NCI-H187 treated with DMSO at 0.1 percent for 48 hours (cell line): ENCODE measurements around the gene PWWP2B.

Source experiments
- DNase-seq: peaks from one replicate; lab custom pipeline; 2025; lab: John Stamatoyannopoulos, UW

Gene PWWP2B

DNA sequence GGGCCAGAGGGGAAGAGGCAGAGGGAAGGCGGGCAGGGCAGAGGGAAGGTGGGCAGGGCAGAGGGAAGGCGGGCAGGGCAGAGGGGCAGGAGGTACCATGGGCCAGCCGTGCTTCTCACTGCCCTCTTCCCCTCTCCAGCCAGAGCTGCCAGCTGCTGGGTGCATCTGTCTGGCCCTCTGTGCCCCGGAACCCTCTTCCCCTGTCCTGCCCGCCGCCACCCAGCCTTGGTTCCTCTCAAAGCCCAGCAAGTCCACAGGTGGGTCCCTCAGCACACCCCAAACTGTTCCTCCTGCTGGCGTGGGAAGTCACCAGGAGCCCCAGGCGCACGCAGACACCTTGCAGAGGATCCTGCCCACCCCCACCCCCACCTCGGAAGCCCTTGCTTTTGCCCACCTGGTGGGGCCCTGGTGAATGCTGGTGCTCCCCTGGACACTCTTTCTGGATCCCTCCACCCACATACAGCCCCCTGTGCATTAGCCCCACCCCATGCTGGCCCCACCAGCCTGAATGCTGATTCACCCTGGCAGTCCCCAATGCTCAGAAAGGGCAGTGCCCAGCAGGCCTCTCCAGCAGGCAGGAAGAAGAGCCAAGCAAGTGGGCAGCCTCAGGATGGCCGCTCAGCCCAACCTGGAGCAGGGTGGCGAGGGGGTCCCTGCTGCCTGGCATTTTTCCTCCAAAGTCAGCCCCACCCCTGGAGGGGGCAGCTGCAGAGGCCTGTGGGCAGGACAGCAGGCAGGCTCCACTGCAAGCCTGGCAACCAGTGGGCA lies 1.9 kb upstream of the PWWP2B start:
- DNase-seq: no peak

DNA sequence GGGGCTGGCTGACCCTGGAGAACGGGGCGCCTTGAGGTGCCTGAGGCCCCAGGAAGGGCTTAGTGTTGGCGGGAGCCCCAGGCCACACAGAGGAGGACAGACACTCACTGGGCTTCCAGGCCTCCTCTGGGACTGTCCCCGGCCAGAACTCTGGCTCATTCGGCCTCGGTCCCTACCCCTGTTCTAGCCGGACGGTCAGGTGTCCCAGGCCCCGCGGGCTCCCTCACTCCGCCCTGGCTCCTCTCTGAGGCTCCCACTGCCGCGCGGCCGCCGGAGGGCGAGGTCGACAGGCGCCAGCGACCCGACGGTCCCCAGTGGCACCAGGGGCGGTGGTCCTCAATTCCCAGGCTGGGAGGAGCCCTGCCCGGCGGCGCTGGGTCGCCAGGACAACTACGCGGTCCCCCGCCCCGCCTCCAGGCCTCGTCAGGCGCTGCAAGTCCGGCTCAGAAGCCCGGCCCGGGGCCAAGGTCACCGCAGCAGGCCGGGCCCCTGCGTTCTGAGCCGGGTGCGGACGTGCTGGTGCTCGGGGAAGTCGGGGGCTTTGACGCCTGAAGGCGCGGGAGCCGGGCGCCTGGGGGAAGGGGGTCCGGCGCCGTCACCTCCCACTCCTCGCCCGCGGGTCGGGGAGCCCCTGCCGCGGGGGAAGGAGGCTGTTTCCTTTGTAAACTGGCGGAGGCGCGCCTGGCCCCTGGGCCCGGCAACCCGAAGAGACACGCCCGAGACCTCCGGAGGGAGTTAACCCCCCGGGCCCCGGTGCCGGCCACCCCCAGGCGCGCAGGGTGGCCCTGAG lies 1.1 kb upstream of the PWWP2B start:
- DNase-seq: no peak

DNA sequence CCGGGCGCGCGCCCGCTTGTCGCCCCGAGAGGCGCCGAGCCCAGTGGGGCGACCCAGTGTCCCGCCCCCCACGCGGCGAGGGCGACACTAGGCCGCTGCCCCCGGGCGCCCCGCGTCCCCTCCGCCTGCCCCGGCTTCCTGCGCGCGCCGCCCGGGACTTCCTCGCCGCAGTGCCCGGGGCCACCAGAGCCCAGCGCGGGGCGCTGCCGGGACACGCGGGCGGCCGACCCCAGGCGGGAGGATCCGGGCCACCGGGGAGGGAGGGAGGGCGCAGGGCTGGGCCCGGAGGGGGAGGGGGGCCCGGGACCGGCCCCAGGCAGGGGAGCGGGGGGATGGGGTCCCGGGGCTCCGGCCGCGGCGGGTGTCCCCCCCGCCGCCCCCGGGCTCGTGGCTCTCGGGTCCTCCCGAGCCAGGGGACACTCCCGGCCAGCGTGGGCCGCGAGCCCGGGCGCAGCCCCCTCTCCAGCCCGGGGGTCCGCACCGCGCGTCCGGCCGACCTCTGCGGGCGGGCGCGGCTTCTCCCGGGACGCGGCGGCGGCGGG lies 435 bp upstream of the PWWP2B start:
- DNase-seq: no peak

GRCh38 chr10:132397671-132398565 lies 918 bp downstream of the PWWP2B start:
- no peak for DNase-seq

- no peak for DNase-seq
These were observed 1.6 kb downstream of the PWWP2B start for GRCh38 chr10:132398566-132398991.

- no peak for DNase-seq
These were observed 2.4 kb downstream of the PWWP2B start for GRCh38 chr10:132399117-132400035.

DNA sequence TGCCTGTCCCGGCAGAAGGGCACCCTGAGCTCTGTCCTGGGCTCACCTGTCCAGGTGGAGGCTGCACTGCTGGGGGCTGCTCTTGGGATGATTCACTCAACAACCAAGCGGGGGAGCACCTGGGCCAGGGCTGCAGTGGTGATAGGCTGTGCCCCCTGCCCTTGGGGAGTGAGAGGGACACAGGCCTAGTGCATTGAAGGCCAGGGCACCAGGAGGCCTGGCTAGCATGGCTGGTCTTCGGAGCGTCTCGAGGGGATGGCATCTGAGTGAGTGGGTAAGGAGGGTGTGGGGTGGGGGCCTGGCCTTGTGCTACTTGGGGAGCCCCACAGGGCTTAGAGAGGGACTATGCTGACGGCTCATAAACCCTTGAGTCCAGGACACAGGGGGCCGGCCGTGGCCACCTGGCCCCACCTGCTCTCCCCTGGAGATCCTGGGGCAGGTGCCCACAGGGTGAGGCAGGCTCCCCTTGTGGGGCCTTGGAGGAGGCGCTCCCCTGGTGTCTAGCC lies 3.1 kb downstream of the PWWP2B start:
- no peak for DNase-seq

DNA sequence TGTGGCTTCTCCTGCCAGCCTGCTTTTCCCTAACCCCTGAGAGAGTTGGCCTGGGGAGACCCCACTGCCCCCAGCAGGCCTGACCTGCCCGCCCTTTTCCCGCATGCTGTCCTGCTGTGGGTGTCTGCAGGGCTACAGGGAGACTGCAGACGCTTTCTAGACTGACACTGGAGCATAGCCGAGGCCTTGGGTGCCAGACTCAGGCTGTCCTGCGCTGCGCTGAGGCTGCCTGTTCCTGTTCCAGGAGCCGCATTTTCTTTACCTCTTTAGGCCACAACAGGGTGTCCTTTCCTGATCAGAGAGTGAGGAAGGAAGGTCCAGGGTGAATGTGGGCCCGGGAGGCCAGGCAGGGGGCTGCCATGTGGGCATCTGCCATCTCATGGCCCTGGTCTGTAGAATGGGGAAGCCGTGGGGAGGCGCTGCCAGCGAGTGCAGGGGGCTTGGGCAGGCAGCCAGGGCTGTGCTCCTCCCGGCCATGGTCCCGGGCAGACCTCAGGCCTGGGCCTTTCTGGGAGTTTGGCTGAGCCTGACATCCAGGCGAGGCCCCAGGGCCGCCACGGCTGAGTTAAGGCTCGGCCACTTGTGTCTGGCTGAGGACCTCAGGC lies 3.6 kb downstream of the PWWP2B start:
- DNase-seq: no peak

DNA sequence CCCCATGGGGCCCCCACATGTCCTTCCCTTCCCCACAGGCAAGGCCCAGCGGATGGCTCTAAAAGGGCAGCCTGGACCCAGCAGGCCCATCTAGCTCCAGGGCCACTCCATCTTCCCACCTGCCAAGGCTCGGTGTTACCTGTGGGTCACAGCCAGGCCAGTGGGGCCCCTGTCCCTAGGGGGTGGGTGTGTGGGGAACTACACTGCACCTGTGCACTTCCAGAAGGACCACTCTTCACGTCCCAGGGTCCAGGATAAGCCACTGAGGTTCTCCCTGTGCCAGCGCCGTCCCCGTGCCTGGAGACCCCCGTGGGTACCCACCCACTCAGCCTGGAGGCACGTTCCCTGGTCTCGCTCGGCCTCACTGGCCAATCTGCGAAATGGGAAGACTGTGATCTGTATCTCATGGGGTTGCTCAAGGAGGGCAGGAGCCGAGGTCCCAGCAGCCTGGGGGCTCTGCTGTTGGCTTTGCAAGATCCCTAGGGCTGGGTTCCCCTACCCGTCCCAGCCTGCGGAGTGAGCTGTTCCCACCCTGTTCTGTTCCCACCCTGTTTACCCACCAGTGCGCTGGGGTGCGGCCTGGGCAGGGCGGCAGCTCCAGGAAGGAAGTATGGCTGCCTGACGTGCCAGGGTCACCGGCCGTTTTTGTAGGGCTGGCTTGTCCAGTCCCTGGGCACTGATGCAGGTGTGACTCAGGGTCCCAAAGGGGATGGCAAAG lies 4.6 kb downstream of the PWWP2B start:
- DNase-seq: no peak

- no peak for DNase-seq
These were observed 5.8 kb downstream of the PWWP2B start for GRCh38 chr10:132402781-132403241.

- no peak for DNase-seq
These were observed 6.6 kb downstream of the PWWP2B start for GRCh38 chr10:132403511-132404168.

DNA sequence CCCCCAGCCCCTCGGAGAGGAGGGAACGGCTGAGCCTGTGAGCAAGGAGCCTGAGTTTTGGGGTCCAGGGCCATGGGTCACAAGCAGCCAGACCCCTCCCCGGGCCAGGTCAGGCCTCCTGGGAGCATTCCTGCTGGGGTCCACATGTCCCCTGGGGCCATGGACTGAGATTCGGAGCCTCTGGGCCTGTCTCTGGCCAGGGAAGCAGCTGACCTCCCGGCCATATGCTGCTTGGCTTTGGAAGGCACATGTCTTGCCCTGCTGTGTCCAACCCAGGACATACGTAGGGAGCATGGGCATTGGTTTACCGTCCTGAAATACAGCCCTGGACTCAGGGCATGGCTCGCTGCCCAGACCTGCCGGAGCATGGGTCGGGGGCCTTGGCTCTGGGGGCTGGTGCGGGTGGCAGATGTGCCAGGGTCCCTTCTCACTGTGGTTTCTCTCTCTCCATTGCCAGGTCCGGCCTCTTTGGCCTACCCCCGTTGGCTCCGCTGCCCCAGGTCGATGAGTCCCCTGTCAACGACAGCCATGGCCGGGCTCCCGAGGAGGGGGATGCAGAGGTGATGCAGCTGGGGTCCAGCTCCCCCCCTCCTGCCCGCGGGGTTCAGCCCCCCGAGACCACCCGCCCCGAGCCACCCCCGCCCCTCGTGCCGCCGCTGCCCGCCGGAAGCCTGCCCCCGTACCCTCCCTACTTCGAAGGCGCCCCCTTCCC lies 7.3 kb downstream of the PWWP2B start:
- no peak for DNase-seq

DNA sequence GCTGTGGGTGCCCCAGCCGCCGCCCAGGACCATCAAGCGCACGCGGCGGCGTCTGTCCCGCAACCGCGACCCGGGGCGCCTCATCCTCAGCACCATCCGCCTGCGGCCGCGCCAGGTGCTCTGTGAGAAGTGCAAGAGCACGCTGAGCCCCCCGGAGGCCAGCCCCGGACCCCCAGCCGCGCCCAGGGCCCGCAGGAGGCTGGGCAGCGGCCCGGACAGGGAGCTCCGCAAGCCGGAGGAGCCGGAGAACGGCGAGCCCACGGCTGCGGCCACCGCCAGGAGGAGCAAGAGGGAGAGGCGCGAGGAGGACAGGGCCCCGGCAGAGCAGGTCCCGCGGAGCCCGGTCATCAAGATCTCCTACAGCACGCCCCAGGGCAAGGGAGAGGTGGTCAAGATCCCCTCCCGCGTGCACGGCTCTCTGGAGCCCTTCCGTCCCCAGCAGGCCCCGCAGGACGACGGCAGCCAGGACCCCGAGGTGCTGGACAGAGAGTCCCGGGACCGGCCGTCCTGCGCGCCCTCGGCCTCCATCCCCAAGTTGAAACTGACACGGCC lies 8.0 kb downstream of the PWWP2B start:
- DNase-seq: no peak

GRCh38 chr10:132405463-132405991 lies 8.5 kb downstream of the PWWP2B start:
- DNase-seq: no peak

DNA sequence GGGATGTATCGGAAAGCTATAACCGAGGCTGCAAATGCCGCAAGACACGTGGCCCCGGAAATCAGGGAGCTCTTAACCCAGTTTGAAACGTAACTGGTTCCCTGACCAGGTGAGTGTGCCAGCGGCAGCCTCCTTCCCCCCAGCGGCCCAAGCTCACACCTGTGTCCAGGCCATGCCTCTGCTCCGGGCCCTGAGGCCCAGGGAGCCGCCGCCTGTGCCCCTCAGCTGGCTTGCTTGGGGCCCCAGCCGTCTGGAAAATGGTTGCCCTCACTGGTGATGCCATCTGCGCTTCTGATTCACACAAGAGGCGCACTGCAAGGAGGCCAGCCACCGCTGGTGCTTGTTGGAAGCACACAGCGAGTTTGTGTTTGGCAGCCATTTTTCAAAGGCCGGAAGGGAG lies 9.2 kb downstream of the PWWP2B start:
- no peak for DNase-seq

GRCh38 chr10:132406750-132407149 lies 9.8 kb downstream of the PWWP2B start:
- no peak for DNase-seq

GRCh38 chr10:132407243-132407746 lies 10.3 kb downstream of the PWWP2B start:
- no peak for DNase-seq
